HG03442 (cell line): ENCODE results near the gene SCN8A.
"Not testable (repeated sequence)": the region's sequence is repeated elsewhere in the genome, so short reads cannot be mapped to it uniquely, and the experiment has no call there.

Experiments
- ATAC-seq: cut with Tn5 transposase; IDR thresholded peaks from one replicate; pipeline ENCODE4 v1.9.1; 2021; ENCODE audit warnings: mild to moderate bottlenecking, moderate library complexity; ENCODE audit not compliant: unreplicated experiment

Gene SCN8A

GRCh38 chr12:51622564-51622963 is 31.5 kb downstream of the SCN8A start:
- ATAC-seq: no peak

GRCh38 chr12:51625370-51625769 is 34.3 kb downstream of the SCN8A start:
- ATAC-seq: no peak

GRCh38 chr12:51626115-51626514 is 35.1 kb downstream of the SCN8A start:
- no peak for ATAC-seq

GRCh38 chr12:51626629-51627028 is 35.6 kb downstream of the SCN8A start:
- ATAC-seq: no peak

- no peak for ATAC-seq
Observed at GRCh38 chr12:51630256-51630880, 39.3 kb downstream of the SCN8A start.

- no peak for ATAC-seq
Observed at GRCh38 chr12:51630986-51631385, 40.0 kb downstream of the SCN8A start.

- no peak for ATAC-seq
Observed at GRCh38 chr12:51631591-51631990, 40.6 kb downstream of the SCN8A start.

GRCh38 chr12:51632623-51633022 is 41.6 kb downstream of the SCN8A start:
- ATAC-seq: no peak

GRCh38 chr12:51635346-51635745 is 44.3 kb downstream of the SCN8A start:
- ATAC-seq: no peak

GRCh38 chr12:51636581-51636980 is 45.5 kb downstream of the SCN8A start:
- ATAC-seq: no peak

GRCh38 chr12:51636986-51637385 is 46.0 kb downstream of the SCN8A start:
- ATAC-seq: no peak

- ATAC-seq: no peak
Observed at GRCh38 chr12:51639361-51639760, 48.3 kb downstream of the SCN8A start.

- ATAC-seq: no peak
Observed at GRCh38 chr12:51642286-51642685, 51.3 kb downstream of the SCN8A start.

GRCh38 chr12:51643951-51644350 is 52.9 kb downstream of the SCN8A start:
- no peak for ATAC-seq

- not testable (repeated sequence) for ATAC-seq
Observed at GRCh38 chr12:51644691-51645090, 53.7 kb downstream of the SCN8A start.

- ATAC-seq: no peak
Observed at GRCh38 chr12:51645961-51646360, 54.9 kb downstream of the SCN8A start.

- no peak for ATAC-seq
Observed at GRCh38 chr12:51647647-51648046, 56.6 kb downstream of the SCN8A start.

GRCh38 chr12:51653431-51653830 is 62.4 kb downstream of the SCN8A start:
- no peak for ATAC-seq

GRCh38 chr12:51661199-51661598 is 70.2 kb downstream of the SCN8A start:
- ATAC-seq: no peak

GRCh38 chr12:51661836-51662235 is 70.8 kb downstream of the SCN8A start:
- no peak for ATAC-seq

- ATAC-seq: no peak
Observed at GRCh38 chr12:51662728-51663154, 71.7 kb downstream of the SCN8A start.

- ATAC-seq: no peak
Observed at GRCh38 chr12:51663390-51663789, 72.4 kb downstream of the SCN8A start.

- no peak for ATAC-seq
Observed at GRCh38 chr12:51666696-51667095, 75.7 kb downstream of the SCN8A start.
